SU-DHL-6 (cell line): ENCODE results near the gene DYNLT2.
A peak's percentile ranks its signal among the peaks of the same experiment; 100 is the strongest.

Experiments used
- H2AFZ ChIP-seq: fragments of 200-600 bp; sonication (generic); 2 replicates; pipeline ENCODE4 v1.6.1; 2014; ENCODE audit warnings: low read depth, mild to moderate bottlenecking, moderate library complexity, mixed read lengths, antibody characterized with exemption, low read length; ENCODE audit not compliant: severe bottlenecking
- H3F3A ChIP-seq: fragments of 200-600 bp; shearing (Covaris generic); 2 replicates; pipeline ENCODE4 v1.6.0; 2016; ENCODE audit warnings: antibody characterized with exemption, mild to moderate bottlenecking; ENCODE audit not compliant: insufficient read depth
- H3K27ac ChIP-seq: fragments of 200-600 bp; sonication (generic); 2 replicates; pipeline ENCODE4 v1.5.1; 2016; ENCODE audit warnings: low read depth, mild to moderate bottlenecking, low read length, moderate library complexity, mixed read lengths
- H3K27me3 ChIP-seq: fragments of 200-600 bp; sonication (generic), shearing (Covaris generic); 2 replicates; pipeline ENCODE4 v1.6.0; 2014; ENCODE audit warnings: mild to moderate bottlenecking, low read length
- H3K36me3 ChIP-seq: fragments of 200-600 bp; sonication (generic); 2 replicates; pipeline ENCODE4 v1.6.1; 2014; ENCODE audit warnings: mild to moderate bottlenecking, low read length, mixed read lengths
- H3K4me2 ChIP-seq: fragments of 300-600, 200-600 bp; shearing (Covaris generic), sonication (generic); 2 replicates; pipeline ENCODE4 v1.6.0; 2014; ENCODE audit warnings: low read length, low read depth, mild to moderate bottlenecking; ENCODE audit not compliant: poor library complexity, severe bottlenecking
- H3K4me3 ChIP-seq: fragments of 200-600 bp; sonication (generic); 2 replicates; pipeline ENCODE4 v1.5.1; 2014; ENCODE audit warnings: antibody characterized with exemption, low read length, mild to moderate bottlenecking, mixed read lengths; ENCODE audit not compliant: insufficient read depth, poor library complexity, severe bottlenecking
- H3K79me2 ChIP-seq: fragments of 200-600 bp; sonication (generic); 2 replicates; pipeline ENCODE4 v1.6.1; 2014; ENCODE audit warnings: mild to moderate bottlenecking, low read length, moderate library complexity; ENCODE audit not compliant: insufficient read depth
- H3K9ac ChIP-seq: fragments of 200-600 bp; sonication (generic); 2 replicates; pipeline ENCODE4 v1.7.0; 2014; ENCODE audit warnings: mild to moderate bottlenecking, low read length
- H3K9me2 ChIP-seq: fragments of 200-600 bp; sonication (generic); replicated peaks from 2 replicates; pipeline ENCODE4 v1.6.1; 2014; ENCODE audit warnings: low read length; ENCODE audit not compliant: insufficient read depth
- H3K9me3 ChIP-seq: fragments of 200-600 bp; sonication (generic); 2 replicates; pipeline ENCODE4 v1.6.1; 2014; ENCODE audit warnings: low read length, mixed read lengths; ENCODE audit not compliant: insufficient read depth
- H4K20me1 ChIP-seq: fragments of 200-600 bp; sonication (generic); 2 replicates; pipeline ENCODE4 v1.6.1; 2014; ENCODE audit warnings: low read depth, mild to moderate bottlenecking, antibody characterized with exemption, low read length, moderate library complexity, mixed read lengths
- EZH2phosphoT487 ChIP-seq: fragments of 200-600 bp; sonication (generic), shearing (Covaris generic); conservative IDR thresholded peaks from 2 replicates; pipeline ENCODE4 v1.6.1; 2018; ENCODE audit warnings: mild to moderate bottlenecking, antibody characterized with exemption, low read length, moderate library complexity, mixed read lengths
- TF ChIP-seq, protein P1 (sequence below): fragments of 200-600 bp; sonication (generic); IDR thresholded peaks from one replicate; pipeline ENCODE4 v1.5.1; 2017; ENCODE audit warnings: antibody characterized with exemption, mild to moderate bottlenecking, low read length, moderate library complexity; ENCODE audit not compliant: insufficient read depth, poor library complexity, severe bottlenecking

The DYNLT2 gene

DNA sequence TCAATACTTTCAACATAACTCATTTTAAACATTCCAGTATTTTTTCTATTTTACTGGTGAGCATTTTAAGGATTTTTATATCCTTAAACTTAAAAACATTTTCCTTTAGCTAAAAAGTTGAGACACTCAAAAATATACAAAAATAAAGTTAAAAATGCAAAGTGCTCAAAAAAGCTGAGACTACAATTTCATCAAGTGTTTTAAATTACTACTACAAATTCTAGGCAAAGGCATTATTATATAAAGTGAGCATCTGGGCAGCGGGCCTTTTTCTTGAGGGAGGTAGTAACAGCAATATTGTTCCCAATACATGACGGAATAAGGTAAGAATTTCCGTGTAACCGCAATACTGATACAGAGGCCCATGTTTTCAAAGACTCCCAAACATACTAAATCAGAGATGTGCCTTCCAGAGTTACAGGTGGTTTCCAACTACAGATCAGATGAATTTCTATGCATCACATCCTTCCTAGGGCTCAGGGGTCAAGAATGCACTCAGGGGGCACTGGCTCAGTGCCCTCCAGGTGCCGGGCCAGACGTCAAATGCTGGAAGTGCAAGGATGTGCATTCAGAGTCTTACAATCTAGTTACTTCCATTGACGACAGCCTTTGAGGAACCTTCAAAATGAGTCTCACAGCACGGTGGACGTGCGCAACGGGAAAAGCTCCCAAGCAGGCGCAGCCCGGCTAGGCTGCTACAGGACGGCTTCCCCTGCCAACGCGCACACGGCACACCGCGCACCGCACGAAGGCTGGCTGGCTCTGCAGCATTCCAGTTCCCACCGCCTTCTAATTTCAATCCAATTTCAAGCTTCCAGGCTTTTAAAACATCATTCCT lies 28.8 kb downstream of the DYNLT2 start:
- Histone ChIP-seq H3K27me3 (no peaks in the 10 kb centered on the region), H3F3A (peaks cover 34% of the 10 kb centered on the region), H4K20me1 (peaks cover 21% of the 10 kb centered on the region), H3K79me2 (peaks cover 55% of the 10 kb centered on the region), H2AFZ (peak overlapping the region; percentile 64), H3K9ac (peak overlapping the region; percentile 78), H3K4me2 (peak overlapping the region; percentile 95), H3K27ac (peak overlapping the region; percentile 73), H3K4me3 (peak overlapping the region; percentile 78), H3K9me3 (no peaks in the 10 kb centered on the region), H3K9me2 (no peaks in the 10 kb centered on the region), H3K36me3 (peaks cover 8% of the 10 kb centered on the region; the same call in 1 of the 2 replicates)
- TF ChIP-seq, protein P1, sequence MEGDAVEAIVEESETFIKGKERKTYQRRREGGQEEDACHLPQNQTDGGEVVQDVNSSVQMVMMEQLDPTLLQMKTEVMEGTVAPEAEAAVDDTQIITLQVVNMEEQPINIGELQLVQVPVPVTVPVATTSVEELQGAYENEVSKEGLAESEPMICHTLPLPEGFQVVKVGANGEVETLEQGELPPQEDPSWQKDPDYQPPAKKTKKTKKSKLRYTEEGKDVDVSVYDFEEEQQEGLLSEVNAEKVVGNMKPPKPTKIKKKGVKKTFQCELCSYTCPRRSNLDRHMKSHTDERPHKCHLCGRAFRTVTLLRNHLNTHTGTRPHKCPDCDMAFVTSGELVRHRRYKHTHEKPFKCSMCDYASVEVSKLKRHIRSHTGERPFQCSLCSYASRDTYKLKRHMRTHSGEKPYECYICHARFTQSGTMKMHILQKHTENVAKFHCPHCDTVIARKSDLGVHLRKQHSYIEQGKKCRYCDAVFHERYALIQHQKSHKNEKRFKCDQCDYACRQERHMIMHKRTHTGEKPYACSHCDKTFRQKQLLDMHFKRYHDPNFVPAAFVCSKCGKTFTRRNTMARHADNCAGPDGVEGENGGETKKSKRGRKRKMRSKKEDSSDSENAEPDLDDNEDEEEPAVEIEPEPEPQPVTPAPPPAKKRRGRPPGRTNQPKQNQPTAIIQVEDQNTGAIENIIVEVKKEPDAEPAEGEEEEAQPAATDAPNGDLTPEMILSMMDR = no peak
- no peak for TF ChIP-seq EZH2phosphoT487

GRCh38 chr6:169720207-169720855 lies 31.0 kb downstream of the DYNLT2 start:
- Histone ChIP-seq H3F3A (peaks cover 20% of the 10 kb centered on the region), H3K36me3 (peaks cover 21% of the 10 kb centered on the region; the same call in 1 of the 2 replicates), H3K9me2 (no peaks in the 10 kb centered on the region), H3K4me2 (peak overlapping the region; percentile 95), H3K27ac (no peak overlapping the region), H3K9ac (no peak overlapping the region), H4K20me1 (peaks cover 21% of the 10 kb centered on the region), H3K9me3 (no peaks in the 10 kb centered on the region), H2AFZ (no peak overlapping the region), H3K79me2 (peaks cover 55% of the 10 kb centered on the region), H3K27me3 (no peaks in the 10 kb centered on the region), H3K4me3 (no peak overlapping the region)
- no peak for TF ChIP-seq EZH2phosphoT487
- TF ChIP-seq, protein P1 = no peak

- no peak overlapping the region for H3K27ac ChIP-seq
- H3K36me3 ChIP-seq = peaks cover 25% of the 10 kb centered on the region; the same call in 1 of the 2 replicates
- H3K9ac ChIP-seq = no peak overlapping the region
- peaks cover 21% of the 10 kb centered on the region for H4K20me1 ChIP-seq
- no peak overlapping the region for H2AFZ ChIP-seq
- TF ChIP-seq, protein P1 = no peak
- TF ChIP-seq EZH2phosphoT487 = no peak
- peaks cover 14% of the 10 kb centered on the region; the same call in 1 of the 2 replicates for H3F3A ChIP-seq
- H3K9me3 ChIP-seq = no peaks in the 10 kb centered on the region
- no peaks in the 10 kb centered on the region for H3K27me3 ChIP-seq
- H3K4me3 ChIP-seq = no peak overlapping the region
- H3K9me2 ChIP-seq = no peaks in the 10 kb centered on the region
- no peak overlapping the region for H3K4me2 ChIP-seq
- peaks cover 55% of the 10 kb centered on the region for H3K79me2 ChIP-seq
Measured at GRCh38 chr6:169719117-169719516, 32.3 kb downstream of the DYNLT2 start.
